Measurements from ENCODE around the gene ANKRD37.

DNA sequence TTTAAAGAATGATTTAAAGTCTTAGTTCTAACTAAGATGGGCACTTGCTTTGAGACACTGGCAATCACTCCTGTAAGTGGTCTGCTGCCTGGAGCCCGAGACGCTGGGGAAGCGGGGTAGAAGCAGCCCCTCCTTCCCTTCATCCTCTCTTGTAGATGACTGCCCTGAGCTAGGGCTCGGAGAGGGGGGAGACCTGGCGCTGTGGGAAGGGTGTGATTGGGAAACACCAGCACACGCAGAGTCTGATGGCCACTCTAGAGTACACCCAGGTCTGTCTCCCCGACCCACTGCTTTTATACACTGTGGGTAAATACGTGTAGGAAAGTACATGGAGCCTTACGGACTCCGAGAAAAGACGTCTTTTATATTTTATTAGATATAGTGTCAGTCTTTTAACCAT, 24.9 kb upstream of the ANKRD37 start:
- TF ChIP-seq YY1 (IDR thresholded peaks at IDR 0.05; ENCODE audit: insufficient read depth, insufficient read length) (no peak), ZNF274 (IDR thresholded peaks at IDR 0.05; ENCODE audit: low read depth, low read length) (no peak), SUZ12 (IDR thresholded peaks at IDR 0.05; ENCODE audit: extremely low read depth, insufficient read depth, insufficient read length) (no peak)
